ENCODE measurements around the gene SERGEF. TPM values are rescaled to one million over a fixed set of nuclear protein-coding genes. Genes with fewer than 3 reads are reported as not detected.

The SERGEF gene
- total and polyA plus RNA-seq, 2 of the 13 experiments (the other 11 are each of a cell fraction or from before 2014, with no cell fraction given): 54.5 to 114 TPM

GRCh38 chr11:17770048-17770652 lies 242.7 kb downstream of the SERGEF start (continued):
- TF ChIP-seq AKNA (CRISPR knock-in tag; IDR thresholded peaks at IDR 0.05; ENCODE audit: borderline replicate concordance) (no peak), ATF2 (CRISPR knock-in tag; IDR thresholded peaks at IDR 0.05) (peak; percentile 83), ZFX (CRISPR knock-in tag; IDR thresholded peaks at IDR 0.05; ENCODE audit: low read depth) (peak; percentile 71), ZNF276 (CRISPR knock-in tag; IDR thresholded peaks at IDR 0.05; ENCODE audit: low read depth) (peak; percentile 92), GABPB1 (CRISPR knock-in tag; IDR thresholded peaks at IDR 0.05) (peak; percentile 68), ZNF883 (CRISPR knock-in tag; IDR thresholded peaks at IDR 0.05; ENCODE audit: not compliant biosample characterization) (peak; percentile 92), MEIS2 (CRISPR knock-in tag; IDR thresholded peaks at IDR 0.05) (peak; percentile 93; the same call in 1 of the 2 replicates), DNMT3B (CRISPR knock-in tag; conservative IDR thresholded peaks at IDR 0.05) (no peak), SOX13 (IDR thresholded peaks at IDR 0.05) (peak; percentile 87), SOX13 (CRISPR knock-in tag; conservative IDR thresholded peaks at IDR 0.05 in 1 of 2, IDR thresholded peaks at IDR 0.05 in 1 of 2) (peak in 1 of 2 experiments; percentile 97; a peak in 2 of 4 replicates), ZNF570 (CRISPR knock-in tag; IDR thresholded peaks at IDR 0.05; ENCODE audit: borderline replicate concordance) (no peak), U2AF2 (IDR thresholded peaks at IDR 0.05; ENCODE audit: low read depth, low read length) (no peak), SAP130 (CRISPR knock-in tag; IDR thresholded peaks at IDR 0.05; ENCODE audit: low read depth) (peak; percentile 87)
- TF ChIP-seq, protein P1, sequence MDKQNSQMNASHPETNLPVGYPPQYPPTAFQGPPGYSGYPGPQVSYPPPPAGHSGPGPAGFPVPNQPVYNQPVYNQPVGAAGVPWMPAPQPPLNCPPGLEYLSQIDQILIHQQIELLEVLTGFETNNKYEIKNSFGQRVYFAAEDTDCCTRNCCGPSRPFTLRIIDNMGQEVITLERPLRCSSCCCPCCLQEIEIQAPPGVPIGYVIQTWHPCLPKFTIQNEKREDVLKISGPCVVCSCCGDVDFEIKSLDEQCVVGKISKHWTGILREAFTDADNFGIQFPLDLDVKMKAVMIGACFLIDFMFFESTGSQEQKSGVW (CRISPR knock-in tag; IDR thresholded peaks at IDR 0.05; ENCODE audit: borderline replicate concordance): no peak
- TF ChIP-seq, protein P2, sequence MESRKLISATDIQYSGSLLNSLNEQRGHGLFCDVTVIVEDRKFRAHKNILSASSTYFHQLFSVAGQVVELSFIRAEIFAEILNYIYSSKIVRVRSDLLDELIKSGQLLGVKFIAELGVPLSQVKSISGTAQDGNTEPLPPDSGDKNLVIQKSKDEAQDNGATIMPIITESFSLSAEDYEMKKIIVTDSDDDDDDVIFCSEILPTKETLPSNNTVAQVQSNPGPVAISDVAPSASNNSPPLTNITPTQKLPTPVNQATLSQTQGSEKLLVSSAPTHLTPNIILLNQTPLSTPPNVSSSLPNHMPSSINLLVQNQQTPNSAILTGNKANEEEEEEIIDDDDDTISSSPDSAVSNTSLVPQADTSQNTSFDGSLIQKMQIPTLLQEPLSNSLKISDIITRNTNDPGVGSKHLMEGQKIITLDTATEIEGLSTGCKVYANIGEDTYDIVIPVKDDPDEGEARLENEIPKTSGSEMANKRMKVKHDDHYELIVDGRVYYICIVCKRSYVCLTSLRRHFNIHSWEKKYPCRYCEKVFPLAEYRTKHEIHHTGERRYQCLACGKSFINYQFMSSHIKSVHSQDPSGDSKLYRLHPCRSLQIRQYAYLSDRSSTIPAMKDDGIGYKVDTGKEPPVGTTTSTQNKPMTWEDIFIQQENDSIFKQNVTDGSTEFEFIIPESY (CRISPR knock-in tag; IDR thresholded peaks at IDR 0.05): peak; percentile 88
- TF ChIP-seq, protein P3, sequence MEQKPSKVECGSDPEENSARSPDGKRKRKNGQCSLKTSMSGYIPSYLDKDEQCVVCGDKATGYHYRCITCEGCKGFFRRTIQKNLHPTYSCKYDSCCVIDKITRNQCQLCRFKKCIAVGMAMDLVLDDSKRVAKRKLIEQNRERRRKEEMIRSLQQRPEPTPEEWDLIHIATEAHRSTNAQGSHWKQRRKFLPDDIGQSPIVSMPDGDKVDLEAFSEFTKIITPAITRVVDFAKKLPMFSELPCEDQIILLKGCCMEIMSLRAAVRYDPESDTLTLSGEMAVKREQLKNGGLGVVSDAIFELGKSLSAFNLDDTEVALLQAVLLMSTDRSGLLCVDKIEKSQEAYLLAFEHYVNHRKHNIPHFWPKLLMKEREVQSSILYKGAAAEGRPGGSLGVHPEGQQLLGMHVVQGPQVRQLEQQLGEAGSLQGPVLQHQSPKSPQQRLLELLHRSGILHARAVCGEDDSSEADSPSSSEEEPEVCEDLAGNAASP (CRISPR knock-in tag; IDR thresholded peaks at IDR 0.05; ENCODE audit: borderline replicate concordance): peak; percentile 93
